ENCODE data around the gene EIF2B2.

The EIF2B2 gene

DNA sequence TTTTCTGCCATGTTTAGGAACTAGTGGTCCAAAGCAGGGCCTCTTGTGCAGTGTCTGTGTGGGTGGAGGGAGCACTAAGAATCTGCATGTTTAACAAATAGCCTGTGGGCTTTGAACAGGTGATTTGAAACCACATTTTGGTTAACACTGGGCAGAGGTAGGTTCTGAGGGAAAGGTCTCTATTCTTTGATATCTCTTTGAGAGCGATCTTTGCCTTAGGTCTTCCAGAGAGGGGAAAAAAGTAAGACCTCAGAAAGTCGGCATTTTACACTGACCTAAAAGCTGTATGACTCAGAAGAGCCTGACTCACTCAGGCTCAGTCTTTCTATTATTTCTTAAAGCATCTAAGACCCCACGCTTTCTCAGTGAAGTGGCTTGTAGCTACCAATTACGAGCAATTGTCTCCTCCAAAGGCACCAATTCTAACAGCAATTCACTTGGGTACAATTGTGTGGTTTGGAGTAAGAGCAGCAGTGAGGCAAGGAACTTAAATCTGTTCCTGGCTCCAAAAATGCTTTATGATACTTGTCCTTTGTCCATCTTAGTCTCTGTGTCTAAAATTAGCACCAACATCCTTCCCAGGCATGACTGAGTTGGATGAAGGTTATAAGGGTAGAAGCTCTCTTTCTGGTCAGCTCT lies 8.8 kb downstream of the EIF2B2 start:
- CTCF ChIA-PET, result interaction anchor here (3.9 kb wide), 1 partner anchor 8 kb away, joined by 16 read pairs; the partner anchor contains the start of gene EIF2B2
- no peak for DNase-seq (ENCODE audit: extremely low spot score)
- POLR2A ChIA-PET, result no interaction called here
- TF ChIP-seq, protein P1, sequence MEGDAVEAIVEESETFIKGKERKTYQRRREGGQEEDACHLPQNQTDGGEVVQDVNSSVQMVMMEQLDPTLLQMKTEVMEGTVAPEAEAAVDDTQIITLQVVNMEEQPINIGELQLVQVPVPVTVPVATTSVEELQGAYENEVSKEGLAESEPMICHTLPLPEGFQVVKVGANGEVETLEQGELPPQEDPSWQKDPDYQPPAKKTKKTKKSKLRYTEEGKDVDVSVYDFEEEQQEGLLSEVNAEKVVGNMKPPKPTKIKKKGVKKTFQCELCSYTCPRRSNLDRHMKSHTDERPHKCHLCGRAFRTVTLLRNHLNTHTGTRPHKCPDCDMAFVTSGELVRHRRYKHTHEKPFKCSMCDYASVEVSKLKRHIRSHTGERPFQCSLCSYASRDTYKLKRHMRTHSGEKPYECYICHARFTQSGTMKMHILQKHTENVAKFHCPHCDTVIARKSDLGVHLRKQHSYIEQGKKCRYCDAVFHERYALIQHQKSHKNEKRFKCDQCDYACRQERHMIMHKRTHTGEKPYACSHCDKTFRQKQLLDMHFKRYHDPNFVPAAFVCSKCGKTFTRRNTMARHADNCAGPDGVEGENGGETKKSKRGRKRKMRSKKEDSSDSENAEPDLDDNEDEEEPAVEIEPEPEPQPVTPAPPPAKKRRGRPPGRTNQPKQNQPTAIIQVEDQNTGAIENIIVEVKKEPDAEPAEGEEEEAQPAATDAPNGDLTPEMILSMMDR (IDR thresholded peaks at IDR 0.05; ENCODE audit: control extremely low read depth, extremely low read depth, low read depth, missing control alignments), result no peak

DNA sequence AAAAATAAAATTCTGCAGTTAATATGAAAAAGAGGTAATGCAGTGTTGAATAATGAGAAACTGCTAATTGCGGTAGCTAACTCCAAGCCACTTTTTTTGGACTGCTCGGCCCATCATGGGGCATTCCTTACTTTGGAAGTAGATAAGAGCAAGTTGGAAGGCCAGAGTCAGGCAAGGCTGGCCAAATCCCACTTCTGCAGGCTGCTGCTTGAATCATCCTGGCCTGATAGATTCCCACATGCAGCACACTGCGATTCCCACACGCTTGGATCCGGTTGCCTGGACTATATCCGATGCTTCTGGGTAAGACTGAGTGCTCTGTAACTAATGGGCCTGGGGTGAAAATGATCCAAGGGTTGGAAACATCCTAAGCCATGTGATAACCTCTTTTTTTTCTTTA lies 10.6 kb downstream of the EIF2B2 start:
- CTCF ChIA-PET, result interaction anchor here (0.8 to 3.9 kb wide), 4 partner anchors 10 to 53 kb away, joined by 3 to 16 read pairs (median 6); partner anchors contain the start of gene EIF2B2
- POLR2A ChIA-PET, result interaction anchor here (0.5 to 1.3 kb wide), 3 partner anchors 10 to 753 kb away, joined by 3 to 5 read pairs (median 3); partner anchors contain the start of gene EIF2B2
- DNase-seq (ENCODE audit: extremely low spot score), result no peak
- TF ChIP-seq, protein P1 (IDR thresholded peaks at IDR 0.05; ENCODE audit: control extremely low read depth, extremely low read depth, low read depth, missing control alignments), result no peak

DNA sequence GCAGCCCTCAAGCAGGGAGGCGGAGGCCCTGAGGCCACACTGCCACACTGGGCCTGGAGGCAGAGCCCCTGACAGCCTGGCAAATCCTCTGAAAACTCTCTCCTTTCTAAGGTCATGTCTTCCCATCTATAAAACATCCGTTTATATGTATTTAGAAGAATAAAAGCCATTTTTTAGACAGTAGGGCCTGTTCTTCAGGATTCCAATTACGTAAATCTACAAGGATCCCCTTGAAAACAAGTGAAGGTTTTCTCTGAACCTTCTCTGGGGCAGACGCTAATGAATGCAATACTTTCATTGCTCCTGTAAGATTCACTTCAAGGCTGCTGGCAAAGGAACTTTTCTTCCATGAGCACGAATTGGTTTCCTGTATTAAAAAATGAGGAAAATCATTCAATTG lies 12.8 kb downstream of the EIF2B2 start:
- TF ChIP-seq, protein P1 (IDR thresholded peaks at IDR 0.05; ENCODE audit: control extremely low read depth, extremely low read depth, low read depth, missing control alignments), result no peak
- ChIA-PET CTCF (interaction anchor here (1.6 to 3.9 kb wide), 2 partner anchors 12 to 70 kb away, joined by 3 to 16 read pairs; partner anchors contain the start of gene EIF2B2), POLR2A (no interaction called here)
- DNase-seq (ENCODE audit: extremely low spot score), result no peak

DNA sequence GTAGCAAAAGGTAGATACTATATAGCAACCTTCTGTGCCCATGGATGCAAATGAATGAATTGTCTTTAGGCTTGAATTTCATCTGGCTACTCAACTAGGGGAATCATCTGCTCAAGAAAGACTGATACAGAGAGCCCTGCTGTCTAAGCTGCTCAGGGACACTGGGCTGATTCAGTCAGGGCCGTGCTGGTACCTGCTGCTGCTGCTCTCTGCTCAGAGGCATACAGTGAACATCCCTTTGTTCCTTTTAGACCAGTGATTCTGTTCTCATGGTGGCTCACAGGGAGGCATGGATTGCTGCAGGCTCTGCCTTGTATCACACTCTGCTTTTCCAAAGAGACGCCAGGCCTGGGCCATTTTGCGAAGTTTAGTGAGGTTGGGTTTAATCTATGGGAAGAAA lies 14.1 kb downstream of the EIF2B2 start:
- TF ChIP-seq, protein P1 (IDR thresholded peaks at IDR 0.05; ENCODE audit: control extremely low read depth, extremely low read depth, low read depth, missing control alignments), result no peak
- ChIA-PET CTCF (interaction anchor here (1.6 kb wide), 1 partner anchor 71 kb away, joined by 3 read pairs; no protein-coding TSS in a partner anchor), POLR2A (no interaction called here)
- DNase-seq (ENCODE audit: extremely low spot score), result no peak

DNA sequence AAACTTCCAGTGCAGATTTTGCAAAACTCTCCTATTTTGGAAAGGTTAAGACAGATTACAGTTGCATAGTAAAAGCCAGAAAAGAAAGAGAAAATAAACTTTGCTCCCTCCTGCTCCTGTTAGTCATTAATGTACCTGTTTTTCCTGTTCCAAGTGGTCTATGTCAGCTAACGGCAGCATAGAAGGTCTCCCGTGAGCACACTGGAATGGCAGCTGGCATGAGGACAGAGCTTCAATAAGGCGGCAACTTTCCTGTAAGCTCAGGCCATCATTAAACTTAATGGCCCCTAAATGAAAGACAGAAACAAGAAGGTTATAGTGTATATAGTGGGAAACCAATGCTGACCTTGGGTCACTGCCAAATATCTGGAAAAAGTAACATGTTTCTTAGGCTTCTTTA lies 16.0 kb downstream of the EIF2B2 start:
- DNase-seq (ENCODE audit: extremely low spot score), result no peak
- TF ChIP-seq, protein P1 (IDR thresholded peaks at IDR 0.05; ENCODE audit: control extremely low read depth, extremely low read depth, low read depth, missing control alignments), result no peak
- CTCF ChIA-PET, result interaction anchor here (1.0 to 1.3 kb wide), 4 partner anchors 9 to 410 kb away, joined by 3 to 4 read pairs (median 3); no protein-coding TSS in a partner anchor
- POLR2A ChIA-PET, result no interaction called here

DNA sequence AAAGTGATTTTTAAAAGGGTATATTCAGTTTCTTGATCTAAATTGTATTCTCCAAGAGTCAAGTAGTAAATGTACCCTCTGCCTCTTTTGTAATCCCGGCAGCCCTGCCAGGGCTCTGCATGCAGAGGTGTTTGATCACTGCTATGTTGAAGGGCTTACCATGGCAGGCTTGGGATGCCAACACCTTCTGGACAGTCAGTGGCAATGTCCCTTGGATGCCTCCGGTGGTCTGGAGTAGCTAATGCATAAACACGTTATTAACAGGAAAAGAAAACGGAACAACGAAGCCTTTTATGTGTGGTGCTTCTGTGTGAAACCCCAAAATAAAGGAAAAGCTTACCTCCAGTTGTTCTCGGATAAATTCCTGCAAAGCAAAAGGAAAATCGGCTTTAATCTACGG lies 19.9 kb downstream of the EIF2B2 start:
- DNase-seq (ENCODE audit: extremely low spot score), result no peak
- ChIA-PET CTCF (interaction anchor here (1.0 to 2.0 kb wide), 5 partner anchors 10 to 77 kb away, joined by 3 to 7 read pairs (median 3); partner anchors contain the start of gene ACYP1), POLR2A (no interaction called here)
- TF ChIP-seq, protein P1 (IDR thresholded peaks at IDR 0.05; ENCODE audit: control extremely low read depth, extremely low read depth, low read depth, missing control alignments), result no peak
